Dedifferentiated amniotic fluid mesenchymal stem cell (primary cell): ENCODE measurements around the gene TPMT.

Experiments used
- DNase-seq: peaks from one replicate; pipeline ENCODE4 v3.0.0-alpha.2; 2016; ENCODE audit errors: extremely low spot score

Gene TPMT

GRCh38 chr6:18117136-18117535 is 37.7 kb downstream of the TPMT start:
- no peak for DNase-seq

DNA sequence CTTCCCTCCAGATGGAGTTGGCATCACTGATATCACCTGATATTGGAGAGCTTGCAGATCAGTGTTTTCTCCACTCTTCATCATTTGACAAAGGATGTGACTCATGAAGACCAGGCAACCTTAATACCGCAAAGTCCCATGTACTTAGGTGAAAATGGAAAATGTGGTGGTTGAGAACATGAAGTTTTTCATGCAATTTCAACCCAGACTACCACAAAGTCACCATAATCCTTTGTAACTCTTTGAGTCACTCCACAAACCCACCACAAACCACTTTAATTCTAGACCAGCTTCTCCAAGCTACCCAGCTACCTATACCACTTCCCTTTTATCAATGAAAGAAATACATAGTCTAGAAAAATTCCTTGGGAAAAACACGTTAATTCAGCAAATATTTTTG is 39.5 kb downstream of the TPMT start:
- no peak for DNase-seq

GRCh38 chr6:18110162-18110561 is 44.7 kb downstream of the TPMT start:
- no peak for DNase-seq

GRCh38 chr6:18107061-18107460 is 47.8 kb downstream of the TPMT start:
- no peak for DNase-seq

- no peak for DNase-seq
Measured at GRCh38 chr6:18102783-18103509, 51.9 kb downstream of the TPMT start.

DNA sequence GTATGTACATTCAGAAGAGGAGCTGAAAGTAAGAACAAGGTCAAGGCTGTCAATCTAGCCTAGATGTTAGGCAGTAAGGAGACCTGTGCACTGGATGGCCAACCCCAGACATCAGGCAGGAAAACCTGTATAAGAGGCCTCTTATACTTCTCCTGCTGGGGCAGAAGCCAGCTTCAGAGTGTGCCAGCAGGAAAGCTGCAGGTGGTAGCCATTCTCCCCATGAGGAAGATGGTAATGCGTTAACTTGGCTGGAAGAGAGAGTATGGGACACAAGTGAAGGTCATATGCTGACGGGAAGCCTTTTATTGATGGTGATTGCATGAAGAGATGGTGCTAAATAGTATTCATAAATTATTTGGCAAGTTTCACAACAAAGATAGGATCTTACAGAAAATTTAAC is 53.0 kb downstream of the TPMT start:
- DNase-seq = no peak

- no peak for DNase-seq
Measured at GRCh38 chr6:18101271-18101670, 53.6 kb downstream of the TPMT start.

DNA sequence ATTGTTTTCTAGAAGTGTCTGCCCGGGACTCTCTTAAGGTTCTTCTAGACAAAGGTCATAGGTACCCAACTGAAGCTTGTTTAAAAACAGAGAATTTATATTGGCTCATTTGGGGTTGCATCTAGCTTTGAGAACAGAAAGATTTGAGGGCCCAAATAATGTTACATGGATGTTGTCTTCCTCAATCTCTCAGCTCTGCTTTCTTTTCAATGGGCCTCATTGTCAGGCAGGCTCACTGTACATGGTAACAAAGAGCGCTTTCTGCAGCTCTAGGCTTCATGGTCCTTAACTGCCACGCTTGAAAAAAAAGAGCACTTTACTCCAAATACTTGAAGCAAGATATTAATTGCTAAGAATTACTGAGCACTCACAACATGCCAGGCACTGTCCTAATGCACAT is 54.6 kb downstream of the TPMT start:
- DNase-seq = no peak

GRCh38 chr6:18099511-18099910 is 55.4 kb downstream of the TPMT start:
- no peak for DNase-seq

GRCh38 chr6:18096423-18096822 is 58.5 kb downstream of the TPMT start:
- DNase-seq = no peak

GRCh38 chr6:18091382-18091781 is 63.5 kb downstream of the TPMT start:
- DNase-seq = no peak

DNA sequence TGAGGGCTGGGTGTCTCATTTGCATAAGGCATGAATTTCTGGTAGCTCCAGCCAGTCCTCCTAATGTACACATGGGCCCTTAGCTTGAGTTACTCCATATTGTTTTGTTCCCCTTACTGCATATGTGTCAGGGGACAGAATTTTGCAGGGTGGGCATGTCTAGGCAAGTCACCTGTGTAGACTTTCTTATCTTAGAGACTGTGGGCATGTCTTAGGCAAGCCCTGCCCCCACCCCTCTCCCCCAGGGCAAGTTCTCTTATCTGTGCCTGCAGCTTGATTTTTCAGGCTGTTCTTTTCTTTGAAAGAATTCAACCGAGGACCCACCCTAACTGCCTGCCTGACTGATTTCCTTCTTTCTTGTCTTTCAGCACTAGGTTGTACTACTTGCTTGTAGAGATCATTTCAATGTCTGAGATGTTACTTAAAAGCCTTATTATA is 64.5 kb downstream of the TPMT start:
- DNase-seq = no peak

DNA sequence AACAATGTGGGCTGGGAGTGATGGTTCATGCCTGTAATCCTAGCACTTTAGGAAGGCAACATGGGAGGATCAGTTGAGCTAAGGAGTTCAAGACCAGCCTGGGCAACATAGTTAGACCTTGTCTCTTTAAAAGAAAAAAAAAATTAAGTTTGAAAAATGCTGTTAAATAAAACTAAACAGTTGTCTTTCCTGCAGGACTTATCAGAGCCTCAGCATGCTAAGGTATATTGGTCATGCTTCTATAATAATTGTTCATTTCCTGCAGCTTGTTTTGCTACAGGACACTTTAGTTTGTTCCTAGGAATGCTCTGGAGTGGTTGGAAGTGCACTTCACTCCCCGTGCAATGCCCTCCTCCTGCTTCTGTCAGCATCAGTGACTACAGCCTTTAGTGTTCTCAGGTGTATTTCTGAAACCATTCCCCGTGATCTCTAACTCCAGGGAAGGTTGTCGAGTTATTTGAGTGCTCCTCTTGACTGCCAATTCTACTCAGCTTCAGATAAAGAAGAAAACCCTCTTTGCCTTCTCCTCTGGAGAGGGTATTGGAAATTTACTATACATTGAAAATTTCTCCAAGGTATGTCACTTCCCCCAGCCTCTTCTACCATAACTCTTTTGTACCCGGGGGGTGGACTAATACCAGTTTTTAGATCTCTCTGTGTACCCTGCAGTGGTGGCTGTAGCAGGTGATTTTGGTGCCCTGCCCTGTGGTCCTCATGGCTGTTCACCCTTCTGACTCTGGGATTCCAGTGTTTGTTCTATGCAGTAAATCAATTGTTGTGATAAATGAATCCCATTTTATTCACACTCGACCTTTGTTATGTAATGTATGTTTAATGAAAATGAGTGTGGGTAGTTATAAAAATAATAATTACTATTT is 66.2 kb downstream of the TPMT start:
- DNase-seq = no peak

DNA sequence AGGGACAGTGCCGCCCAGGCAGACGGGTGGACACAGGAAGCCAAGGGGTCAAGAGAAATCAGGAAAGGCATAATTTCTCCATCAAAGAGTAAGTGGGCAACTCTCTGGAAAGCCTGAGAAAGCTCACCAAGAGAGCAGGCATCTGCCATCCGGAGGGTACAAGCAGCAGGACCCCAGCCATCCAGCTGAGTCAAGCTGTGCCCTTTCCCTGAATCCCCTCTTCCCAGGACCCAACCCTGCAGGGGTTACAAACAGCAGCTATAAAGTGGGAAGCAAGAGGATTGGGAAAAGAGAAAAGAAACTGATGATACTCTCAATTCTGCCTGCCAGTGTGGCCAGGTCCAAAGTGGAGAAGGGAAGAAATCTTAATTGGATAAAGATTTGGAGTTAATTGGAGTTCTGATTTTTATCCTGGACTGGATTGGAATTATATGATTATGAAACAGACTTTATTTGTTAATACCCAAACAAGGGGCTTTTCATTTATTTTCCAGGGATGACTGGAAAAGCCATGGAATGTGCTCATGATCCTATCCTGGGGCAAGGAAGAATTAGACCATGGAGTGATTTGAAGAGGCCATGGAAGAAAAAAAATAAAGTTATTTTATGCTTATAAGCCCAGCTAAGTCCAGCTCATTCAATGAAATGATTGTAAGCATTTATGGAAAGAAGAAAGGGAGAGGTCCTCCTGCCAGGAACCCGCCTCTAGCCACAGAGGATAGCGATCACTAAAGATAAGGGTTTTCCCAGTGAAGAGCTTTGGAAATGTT is 67.3 kb downstream of the TPMT start:
- DNase-seq = no peak

DNA sequence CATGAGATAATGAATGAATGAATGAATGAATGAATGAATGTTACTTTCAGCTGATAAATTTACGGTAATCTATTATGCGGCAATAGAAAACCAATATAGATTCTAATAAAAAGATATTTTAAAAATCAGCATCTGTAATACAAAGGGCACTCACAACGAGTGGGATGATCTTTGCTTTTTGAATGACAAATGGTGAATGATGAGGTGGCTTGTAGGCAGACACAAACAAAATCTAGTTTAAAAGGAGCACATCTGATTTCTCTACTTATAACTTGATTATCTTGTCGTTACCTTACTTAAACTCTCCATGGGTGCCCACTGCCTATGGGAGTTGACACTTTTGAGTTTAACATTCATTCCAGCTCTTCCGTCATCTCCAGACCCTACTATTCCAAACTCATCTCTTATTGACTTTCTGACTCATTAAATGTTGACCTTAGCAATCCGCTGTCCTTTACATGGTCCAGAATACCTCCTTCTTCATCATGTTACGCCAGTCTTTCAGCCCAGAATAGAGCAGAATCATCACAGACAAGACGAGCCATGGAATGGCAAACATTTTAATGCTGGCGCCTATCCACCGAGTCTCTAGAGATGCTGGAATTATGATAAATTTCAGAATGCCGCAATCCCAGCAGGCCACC is 73.7 kb downstream of the TPMT start:
- DNase-seq = no peak

- DNase-seq = no peak
Measured at GRCh38 chr6:18080544-18080943, 74.3 kb downstream of the TPMT start.

GRCh38 chr6:18078866-18079265 is 76.0 kb downstream of the TPMT start:
- DNase-seq = no peak
